Measurements from ENCODE around the gene NDST1.

DNA sequence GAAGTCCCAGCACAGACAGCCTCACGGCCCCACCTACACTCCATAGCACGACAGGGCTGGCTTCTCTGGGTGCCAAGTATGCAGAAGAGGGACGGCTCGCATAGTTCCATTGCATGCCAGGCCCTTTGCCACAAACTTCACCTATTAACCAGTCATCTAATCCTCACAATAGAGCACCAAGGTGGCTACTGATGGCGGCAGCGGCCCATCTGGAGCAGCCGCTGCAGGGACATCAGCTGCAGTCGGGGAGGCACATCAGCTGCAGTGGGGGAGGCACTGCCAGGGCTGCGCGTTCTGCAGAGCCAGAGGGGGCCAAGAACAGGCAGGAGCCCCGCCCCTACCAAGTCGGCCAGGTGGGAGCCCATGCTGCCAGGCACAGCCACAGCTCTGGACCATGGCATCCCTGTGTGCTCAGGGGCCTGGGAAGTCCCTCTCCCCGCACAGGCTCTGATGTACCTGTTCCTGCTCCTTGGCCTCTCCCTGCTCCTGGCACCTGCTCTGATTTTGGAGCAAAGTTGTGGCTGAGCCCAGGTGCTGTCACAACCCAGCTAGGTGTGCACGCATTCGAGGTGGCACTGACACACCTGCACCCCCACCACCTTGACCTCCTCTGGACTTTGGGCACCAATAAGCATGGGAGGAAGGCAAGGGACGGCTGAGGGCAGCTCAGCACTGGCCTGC is 71.0 kb downstream of the NDST1 start:
- TF ChIP-seq CTCF (IDR thresholded peaks at IDR 0.05; ENCODE audit: insufficient read depth, low read length, poor library complexity, severe bottlenecking) (no peak), EZH2phosphoT487 (conservative IDR thresholded peaks at IDR 0.05; ENCODE audit: low read length) (no peak)
